HG03159 (cell line): ENCODE measurements around the gene PSMD12.
A peak's percentile ranks its signal among the peaks of the same experiment; 100 is the strongest.
"Not testable (repeated sequence)": the region's sequence is repeated elsewhere in the genome, so short reads cannot be mapped to it uniquely, and the experiment has no call there.

Source experiments
- ATAC-seq: cut with Tn5 transposase; IDR thresholded peaks from one replicate; pipeline ENCODE4 v1.9.1; 2021; ENCODE audit warnings: mild to moderate bottlenecking, moderate library complexity; ENCODE audit not compliant: unreplicated experiment

The PSMD12 gene

DNA sequence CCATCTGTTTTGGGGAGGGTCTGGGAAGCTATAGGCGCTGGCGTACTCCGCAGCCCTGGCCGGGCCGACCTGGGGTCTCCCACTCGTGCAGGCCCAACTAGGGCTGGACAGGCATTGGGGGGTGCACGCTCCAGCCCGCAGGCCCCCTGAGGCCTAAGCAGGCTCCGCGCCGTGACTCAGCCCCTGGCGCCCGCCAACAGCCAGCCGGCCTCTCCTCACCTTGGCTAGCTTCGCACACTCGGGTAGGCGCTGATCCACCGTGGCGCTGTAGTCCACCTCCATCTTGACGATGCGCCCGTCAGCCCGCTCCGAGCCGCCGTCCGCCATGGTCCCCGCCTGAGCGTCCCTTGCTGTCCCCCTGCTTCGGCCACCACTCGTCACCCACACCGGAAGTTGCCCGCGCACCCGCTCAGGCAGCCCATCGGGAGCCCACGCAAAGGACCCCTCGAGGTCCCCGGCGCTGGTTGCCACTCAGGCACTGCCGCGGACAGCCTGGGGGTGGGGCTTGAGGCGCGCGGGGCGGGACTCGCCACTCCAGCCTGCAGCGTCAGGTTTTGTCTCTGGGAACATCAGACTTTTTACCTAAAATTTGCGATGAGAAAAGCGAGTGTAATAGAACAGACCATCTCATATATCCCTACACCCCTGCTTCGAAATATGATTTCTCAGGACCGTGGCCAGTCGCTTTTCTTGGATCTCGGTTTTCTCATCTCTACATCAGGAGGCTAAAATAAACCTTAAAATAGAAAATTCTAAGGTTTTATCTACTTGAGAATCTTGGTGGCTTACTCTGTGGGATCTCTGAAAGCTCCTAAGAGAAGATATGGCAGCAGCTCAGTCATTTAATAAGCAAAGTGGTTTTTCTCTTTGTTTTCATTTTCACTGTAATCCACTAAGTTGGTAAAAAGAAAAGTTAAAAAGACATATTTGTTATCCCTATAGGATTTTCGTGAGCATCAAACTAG is at the start of gene PSMD12:
TSS of gene PSMD12 (minus strand) at position 385 of the 965 bp plus-strand sequence. CDS start at position 327, 58 bp downstream.
- ATAC-seq = peak; percentile 81

DNA sequence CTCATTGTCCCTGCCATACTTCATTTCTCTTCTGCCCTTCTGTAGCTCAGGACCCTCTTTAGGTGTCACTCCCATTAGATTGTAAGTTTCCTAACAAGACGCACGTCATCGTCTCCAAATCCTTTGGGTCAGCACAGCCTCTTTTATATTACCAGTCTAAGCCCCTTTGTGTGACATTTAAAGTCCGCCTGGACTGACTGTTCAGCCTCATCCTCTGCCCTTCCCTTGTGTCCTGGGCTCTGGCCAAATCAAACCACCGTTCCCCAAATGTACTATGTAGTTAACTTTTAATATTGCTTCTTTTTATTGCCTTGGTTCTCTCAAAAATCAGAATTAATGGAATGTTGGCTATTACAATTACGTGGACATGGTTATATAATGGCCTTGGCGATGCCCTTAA is 48.9 kb upstream of the PSMD12 start:
- ATAC-seq = no peak

DNA sequence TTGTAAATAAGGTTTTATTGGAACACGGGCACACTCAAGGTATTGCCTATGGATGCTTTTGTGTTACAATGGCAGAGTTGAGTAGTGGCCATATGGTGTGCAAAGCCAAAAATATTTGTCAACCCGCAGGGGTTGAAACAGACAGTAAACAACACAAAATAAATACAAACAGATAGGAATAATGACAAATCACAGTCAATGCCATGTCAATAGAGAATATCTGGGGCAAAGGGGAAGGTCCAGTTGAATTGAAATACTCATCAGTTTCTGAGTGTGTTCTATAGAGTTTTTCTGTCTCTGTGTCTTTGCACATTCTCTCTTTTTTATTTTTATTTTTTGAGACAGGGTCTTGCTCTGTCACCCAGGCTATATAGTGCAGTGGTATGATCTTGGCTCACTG is 48.2 kb upstream of the PSMD12 start:
- ATAC-seq = no peak

DNA sequence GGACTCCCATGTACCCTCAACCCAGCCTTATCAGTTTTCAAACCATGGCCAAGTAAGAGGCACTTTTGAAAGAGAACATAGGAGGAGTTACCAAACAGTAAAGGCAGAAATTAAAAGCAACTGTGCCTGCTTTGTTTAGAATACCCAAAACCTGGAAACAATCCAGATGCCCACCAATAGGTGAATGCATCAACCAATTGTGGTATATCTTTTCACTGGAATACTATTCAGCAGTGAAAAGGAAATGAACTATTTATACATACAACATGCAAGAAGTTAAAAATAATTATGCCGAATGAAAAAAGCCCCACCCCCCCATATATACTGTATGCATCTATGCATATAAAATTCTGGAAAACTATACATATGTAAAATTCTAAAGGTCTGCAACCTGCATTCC is 47.8 kb upstream of the PSMD12 start:
- no peak for ATAC-seq

DNA sequence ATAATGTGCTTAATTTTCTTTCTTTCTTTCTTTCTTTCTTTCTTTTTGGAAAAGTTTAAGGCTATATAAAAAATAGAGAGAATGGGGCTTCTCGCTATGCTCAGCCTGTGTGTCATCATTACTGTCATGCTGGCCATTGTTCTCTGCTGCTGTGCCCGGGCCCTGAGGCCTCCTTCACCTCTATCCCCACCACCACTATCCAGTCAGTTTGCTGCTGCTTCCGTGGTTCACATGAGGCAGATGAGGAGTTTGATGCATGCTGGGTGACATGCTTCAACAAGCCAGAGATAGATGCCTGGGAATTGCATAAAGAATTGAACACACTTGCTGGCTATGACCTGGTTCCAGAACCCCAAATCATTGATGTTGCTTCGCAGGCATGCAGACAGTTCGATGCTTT is 47.0 kb upstream of the PSMD12 start:
- ATAC-seq = no peak

DNA sequence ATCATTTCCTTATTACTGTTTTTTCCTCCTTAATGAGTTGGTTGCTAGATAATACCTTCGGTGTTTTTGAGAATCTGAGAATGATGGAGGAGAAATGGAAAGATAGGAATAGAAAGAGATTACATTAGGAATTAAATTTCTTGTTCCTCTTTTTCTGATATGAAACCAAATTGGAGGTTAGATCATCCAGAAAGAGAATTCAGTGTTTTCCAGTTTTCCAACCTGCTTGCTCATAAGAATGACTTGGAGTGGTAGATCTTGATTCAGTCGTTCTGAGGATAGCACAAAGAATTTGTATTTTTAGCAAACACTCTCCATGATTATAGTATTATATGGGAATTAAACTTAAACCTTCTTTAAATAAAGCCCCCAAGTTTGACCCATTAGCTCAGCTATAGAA is 46.6 kb upstream of the PSMD12 start:
- no peak for ATAC-seq

DNA sequence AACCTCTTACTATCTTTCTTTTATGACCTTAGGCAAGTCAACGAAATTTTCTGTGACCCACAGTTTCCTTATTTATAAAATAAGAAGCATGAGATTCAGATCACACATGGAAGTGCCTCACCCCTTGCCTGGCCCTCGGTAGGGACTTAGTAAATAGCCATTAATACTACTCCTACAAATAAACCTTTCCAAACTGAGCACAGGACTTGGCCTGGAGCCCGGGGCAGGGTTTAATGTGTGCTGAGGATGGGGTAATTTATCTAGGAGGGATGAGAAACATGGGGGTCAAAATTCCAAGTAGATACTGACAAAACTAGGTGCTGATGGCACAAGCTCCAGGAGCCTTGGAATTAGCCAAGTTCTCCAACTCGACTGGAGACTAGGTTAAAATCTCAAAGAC is 45.7 kb upstream of the PSMD12 start:
- ATAC-seq = no peak

DNA sequence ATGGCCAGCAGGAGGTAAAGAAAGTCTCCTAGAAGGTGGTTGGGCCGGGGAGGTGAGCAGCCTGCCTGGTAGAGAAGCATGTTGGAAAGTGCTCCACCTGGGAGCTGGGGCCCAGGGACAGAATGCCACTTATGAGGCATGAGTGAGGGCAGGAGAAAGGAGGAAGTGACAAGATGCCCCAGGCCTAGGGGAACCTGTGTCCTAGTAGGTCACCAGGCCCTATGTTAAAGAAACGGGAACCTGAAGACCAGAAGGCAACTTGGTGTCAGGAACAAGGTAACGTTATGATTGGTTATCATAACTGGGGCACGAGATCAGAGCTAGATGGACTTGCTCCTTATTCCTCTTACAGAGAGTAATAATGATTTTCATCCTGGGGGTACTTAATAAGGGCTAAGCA is 45.0 kb upstream of the PSMD12 start:
- ATAC-seq = no peak

DNA sequence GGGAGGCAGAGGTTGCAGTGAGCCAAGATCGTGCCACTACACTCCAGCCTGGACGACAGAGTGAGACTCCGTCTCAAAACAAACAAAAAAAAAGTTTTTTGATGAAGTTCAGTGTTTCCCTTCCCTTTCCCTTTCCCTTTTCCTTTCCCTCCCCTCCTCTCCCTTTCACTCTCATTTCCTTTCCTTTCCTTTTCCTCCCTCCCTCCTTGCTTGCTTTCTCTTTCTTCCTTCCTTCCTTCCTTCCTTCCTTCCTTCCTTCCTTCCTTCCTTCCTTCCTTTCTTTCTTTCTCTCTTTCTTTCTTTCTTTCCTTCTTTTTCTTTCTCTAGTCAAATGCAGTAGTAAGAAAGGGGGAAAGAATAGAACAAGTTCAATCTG is 42.1 kb upstream of the PSMD12 start:
- ATAC-seq = not testable (repeated sequence)

DNA sequence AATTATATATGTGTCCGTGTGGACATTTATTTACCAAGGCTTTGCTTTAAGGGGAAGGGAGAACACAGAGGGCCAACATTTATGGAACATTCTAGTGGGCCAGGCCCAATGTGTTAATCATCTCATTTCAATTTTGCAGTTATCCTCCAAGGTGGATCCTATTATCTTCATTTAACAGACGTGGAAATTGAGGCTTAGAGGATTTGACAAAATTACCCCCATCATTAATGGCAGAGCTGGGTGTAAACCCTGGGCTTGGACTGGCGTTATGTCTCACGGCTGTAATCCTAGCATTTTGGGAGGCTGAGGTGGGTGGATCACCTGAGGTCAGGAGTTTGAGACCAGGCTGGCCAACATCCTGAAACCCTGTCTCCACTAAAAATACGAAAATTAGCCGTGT is 37.1 kb upstream of the PSMD12 start:
- no peak for ATAC-seq

DNA sequence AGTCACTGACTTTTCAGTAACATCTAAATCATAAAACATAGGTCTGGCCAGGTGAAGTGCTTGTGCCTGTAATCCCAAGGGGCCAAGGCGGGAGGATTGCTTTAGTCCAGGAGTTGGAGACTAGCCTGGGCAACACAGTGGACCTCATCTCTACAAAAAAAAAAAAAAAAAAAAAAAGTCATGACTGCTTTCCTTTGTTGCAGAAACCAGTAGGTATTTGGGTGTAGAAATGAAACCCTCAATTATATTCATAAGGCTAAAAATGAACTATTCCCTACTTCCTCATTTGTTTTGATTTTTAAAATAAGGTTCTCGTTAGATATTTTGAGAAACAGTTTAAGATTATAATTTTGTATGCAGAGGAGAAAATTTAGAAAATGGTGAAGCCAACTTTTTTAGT is 36.7 kb upstream of the PSMD12 start:
- ATAC-seq = no peak

DNA sequence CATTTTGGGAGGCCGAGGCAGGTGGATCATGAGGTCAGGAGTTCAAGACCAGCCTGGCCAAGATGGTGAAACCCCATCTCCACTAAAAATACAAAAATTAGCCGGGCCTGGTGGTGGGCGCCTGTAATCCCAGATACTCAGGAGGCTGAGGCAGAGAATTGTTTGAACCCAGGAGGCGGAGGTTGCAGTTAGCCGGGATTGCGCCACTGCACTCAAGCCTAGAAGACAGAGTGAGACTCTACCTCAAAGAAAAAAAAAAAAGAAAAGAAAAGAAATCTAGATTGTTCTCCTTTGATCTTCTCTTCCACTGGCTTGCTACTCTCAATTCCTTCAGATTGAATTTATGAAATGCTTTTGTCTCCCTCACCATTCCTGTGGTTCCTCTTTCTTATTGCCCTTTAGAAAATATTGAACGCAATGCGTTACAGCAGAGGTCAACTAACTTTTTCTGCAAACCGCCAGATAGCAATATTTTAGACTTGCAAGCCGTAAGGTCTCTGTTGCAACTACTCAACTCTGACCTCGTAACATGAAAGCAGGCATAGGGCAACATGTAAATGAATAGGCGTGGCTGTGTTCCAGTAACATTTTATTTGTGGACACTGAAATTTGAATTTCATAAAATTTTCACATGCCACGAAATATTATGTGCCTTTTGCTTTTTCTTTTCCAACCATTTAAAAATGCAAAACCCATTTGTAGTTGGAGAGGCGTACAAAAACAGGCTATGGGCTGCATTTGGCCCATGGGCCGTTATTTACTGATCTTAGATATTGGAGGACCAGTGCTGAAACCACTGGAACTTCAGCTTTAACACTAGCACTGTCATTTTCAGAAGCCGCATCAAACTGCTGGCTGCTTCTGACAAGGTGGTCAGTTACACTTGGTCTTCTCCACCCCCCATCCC is 35.5 kb upstream of the PSMD12 start:
- no peak for ATAC-seq

DNA sequence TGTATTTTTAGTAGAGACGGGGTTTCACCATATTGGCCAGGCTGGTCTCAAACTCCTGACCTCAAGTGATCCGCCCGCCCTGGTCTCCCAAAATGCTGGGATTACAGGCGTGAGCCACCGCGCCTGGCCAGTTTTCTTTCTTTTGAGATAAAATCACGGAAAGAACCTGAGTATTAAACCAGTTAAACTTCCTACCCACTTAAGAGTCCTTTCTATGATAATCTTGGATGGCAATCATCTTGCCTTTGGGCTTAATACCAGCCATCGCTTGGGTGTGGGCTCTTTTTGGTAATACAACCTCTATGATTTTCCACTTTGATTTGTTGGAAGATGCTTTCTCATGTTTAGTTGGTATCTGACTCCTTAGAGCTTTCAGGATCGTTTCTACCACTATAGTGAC is 34.7 kb upstream of the PSMD12 start:
- no peak for ATAC-seq

DNA sequence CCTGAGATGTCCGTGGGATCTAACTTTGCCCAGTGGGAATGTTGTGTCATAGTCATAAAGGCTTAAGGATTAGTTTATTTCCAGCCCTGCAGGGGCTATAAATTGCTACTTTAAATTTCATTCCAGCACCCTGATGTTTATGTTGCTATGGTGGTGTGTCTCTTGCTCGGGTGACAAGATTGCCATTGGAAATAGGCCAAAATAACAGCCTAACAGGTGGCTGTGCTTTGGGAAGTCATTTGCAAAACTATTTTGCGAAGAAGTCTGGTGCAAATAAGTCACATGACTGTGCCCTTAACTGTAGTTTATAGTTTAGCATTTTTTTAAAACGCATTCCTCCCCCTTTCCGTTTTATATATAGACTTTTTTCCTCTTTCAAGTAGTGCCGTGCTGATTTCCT is 33.8 kb upstream of the PSMD12 start:
- no peak for ATAC-seq

DNA sequence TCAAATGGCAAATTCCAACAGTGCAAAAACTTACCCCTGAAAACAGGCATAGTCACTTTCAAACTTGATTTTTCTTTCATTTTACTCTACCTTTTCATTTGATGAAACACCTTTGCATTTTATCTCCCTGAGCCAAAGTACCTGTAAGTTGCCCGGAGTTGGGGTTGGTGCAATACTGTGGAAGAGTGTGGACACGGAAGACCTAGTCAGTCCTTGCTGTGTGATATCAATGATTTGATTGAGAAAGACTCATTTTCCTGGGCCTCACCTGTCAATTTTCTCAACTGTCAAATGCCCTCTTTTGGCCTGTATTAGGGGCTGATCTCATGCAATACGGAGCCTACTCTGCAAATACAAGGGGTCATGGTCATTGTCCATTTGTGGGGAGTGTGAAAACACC is 33.3 kb upstream of the PSMD12 start:
- ATAC-seq = no peak

DNA sequence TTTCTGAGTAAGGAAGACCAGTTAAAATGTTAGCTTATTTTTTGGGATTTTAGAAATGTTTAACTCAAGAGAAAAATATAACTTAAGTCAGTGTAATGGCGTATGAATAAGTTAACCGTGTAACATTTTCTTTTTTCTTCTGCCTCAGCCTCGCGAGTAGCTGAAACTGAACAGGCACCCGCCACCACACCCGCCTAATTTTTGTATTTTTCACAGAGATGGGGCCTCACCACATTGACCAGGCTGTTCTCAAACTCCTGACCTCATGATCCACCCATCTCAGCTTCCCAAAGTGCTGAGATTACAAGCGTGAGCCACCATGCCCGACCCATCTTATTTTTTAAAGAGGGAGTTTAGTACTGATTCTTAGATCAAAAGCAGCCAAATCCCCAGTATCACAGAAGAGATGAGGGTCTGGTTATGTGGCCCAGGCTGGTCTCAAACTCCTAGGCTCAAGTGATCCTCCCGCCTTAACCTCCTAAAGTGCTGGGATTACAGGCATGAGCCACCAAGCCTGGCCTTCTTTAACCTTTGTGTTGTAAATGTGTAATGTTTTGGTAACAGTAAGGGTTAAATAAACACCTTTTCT is 27.5 kb upstream of the PSMD12 start:
- ATAC-seq = no peak

DNA sequence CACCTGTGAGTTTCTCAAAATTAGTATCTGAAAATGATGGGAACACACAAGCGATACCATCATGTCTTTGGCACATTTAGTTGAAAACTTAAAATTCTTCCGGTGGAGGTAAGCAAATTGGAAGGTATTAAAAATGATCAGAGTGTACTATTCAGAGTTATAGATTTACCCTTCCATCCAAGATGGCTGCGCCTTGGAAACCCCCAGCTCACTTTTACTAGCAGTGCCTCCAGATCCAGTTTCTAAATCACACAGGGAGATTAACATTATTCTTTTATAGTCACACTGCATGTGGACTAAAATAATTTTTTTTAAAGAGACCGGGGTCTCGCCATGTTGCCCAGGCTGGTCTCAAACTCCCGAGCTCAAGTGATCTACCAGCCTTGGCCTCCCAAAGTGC is 25.7 kb upstream of the PSMD12 start:
- ATAC-seq = no peak

DNA sequence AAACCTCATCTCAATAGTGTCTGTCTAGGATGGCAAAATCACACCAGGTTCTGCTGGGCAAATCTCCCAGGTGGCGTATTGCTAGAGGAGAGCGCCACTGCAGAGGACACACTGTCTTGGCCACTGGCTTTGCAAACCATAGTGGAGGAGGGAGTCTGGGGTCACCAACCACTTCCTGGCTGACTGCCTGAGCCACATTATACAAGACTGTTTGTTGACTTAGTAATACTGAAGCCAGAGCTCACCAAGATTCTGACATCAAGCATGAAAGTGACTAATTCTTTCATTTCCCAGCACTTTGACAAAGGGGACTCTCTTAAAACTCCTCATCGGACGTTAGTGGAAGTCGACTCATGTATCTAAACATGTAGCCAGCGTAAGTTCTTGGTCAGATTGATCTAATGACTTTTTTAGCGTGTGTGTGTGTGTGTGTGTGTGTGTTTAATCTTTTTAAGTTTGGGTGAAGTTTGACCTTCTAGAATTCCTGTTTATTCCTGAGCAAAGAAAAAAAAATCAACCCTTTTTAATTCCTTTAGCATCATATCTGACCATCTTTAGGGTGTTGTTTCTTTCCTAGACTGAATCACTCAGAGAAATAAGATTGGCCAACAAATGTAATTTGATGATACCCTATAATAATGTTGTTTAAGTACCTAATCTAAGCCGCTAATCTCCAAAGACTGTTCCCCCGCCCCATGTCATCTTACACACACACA is 24.4 kb upstream of the PSMD12 start:
- ATAC-seq = peak; percentile 92

DNA sequence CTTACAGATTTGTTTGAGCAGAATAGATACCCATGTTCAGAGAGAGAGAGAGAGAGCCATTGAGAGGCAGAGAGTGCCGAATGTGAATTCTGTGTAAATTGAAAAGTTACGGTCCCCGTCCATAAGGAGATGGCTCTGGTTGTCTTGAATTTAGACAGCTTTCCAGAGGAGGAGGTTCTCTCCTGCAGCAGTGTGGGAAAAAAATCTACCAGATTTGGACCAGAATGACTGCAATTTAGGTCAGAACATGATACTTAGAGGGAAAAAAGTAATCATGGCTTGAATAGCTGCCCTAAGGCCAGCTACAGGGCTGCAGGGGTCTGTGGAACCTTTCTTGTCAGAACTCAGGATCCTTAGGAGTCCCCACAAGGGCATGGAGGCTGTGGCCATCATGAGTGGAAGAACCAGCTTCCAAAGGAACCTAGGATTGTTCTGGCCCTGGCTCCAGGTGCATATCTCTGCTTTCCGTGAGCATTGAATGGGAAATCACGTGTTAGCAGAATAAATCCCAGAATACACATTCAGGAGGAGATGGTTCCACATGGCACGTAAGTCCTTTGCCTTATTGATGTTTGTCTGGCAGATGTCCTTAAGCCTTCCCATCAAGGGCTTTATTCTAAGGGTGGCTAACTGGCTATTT is 23.7 kb upstream of the PSMD12 start:
- no peak for ATAC-seq

DNA sequence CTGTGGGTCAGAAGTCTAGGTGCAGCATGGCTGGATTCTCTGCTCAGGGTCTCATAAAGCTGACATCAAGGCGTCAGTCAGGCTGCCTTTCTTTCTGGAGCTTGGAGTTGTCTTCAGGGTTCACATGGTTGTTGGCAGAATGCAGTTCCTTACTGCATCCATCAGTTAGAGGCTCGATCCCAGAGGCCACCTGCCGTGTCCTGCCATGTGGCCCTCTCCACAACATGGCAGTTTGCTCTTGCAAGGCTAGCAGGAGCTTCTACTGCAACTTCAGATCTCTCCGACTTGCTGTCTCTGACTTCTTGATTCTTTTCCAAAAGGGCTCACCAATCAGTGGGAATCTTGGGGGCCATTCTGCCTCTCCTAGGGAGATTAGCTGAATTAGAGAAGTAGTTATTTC is 22.6 kb upstream of the PSMD12 start:
- ATAC-seq = no peak
